ENCODE measurements around the gene DPP10.
A peak's percentile ranks its signal among the peaks of the same experiment; 100 is the strongest.
"Not testable (repeated sequence)": the region's sequence is repeated elsewhere in the genome, so short reads cannot be mapped to it uniquely, and the experiment has no call there.

Gene DPP10

GRCh38 chr2:114517580-114517979, 75.1 kb downstream of the DPP10 start:
- no peak for DNase-seq

- DNase-seq, result no peak
Observed at GRCh38 chr2:114518738-114519137, 76.3 kb downstream of the DPP10 start.

GRCh38 chr2:114522612-114523011, 80.2 kb downstream of the DPP10 start:
- not testable (repeated sequence) for DNase-seq

GRCh38 chr2:114525955-114526354, 83.5 kb downstream of the DPP10 start:
- no peak for DNase-seq

GRCh38 chr2:114526841-114527240, 84.4 kb downstream of the DPP10 start:
- no peak for DNase-seq

GRCh38 chr2:114527330-114527983, 85.0 kb downstream of the DPP10 start:
- no peak for DNase-seq

- no peak for DNase-seq
Observed at GRCh38 chr2:114534116-114535084, 92.0 kb downstream of the DPP10 start.

- DNase-seq, result no peak
Observed at GRCh38 chr2:114537777-114538176, 95.3 kb downstream of the DPP10 start.

- DNase-seq, result no peak
Observed at GRCh38 chr2:114542695-114543094, 100.3 kb downstream of the DPP10 start.

- DNase-seq, result peak in 1 of 2 experiments; percentile 3
Observed at GRCh38 chr2:114543236-114543766, 100.9 kb downstream of the DPP10 start.

GRCh38 chr2:114545052-114545451, 102.6 kb downstream of the DPP10 start:
- DNase-seq, result no peak

GRCh38 chr2:114546531-114546930, 104.1 kb downstream of the DPP10 start:
- DNase-seq, result no peak

- no peak for DNase-seq
Observed at GRCh38 chr2:114548151-114548550, 105.7 kb downstream of the DPP10 start.

- no peak for DNase-seq
Observed at GRCh38 chr2:114550364-114550763, 107.9 kb downstream of the DPP10 start.

GRCh38 chr2:114550895-114551793, 108.7 kb downstream of the DPP10 start:
- DNase-seq, result peak; percentile 33 to 37

GRCh38 chr2:114553027-114553426, 110.6 kb downstream of the DPP10 start:
- no peak for DNase-seq

GRCh38 chr2:114569166-114569565, 126.7 kb downstream of the DPP10 start:
- DNase-seq, result no peak

GRCh38 chr2:114577657-114578056, 135.2 kb downstream of the DPP10 start:
- no peak for DNase-seq

GRCh38 chr2:114579542-114579941, 137.1 kb downstream of the DPP10 start:
- DNase-seq, result no peak

GRCh38 chr2:114580691-114581090, 138.2 kb downstream of the DPP10 start:
- no peak for DNase-seq

- no peak for DNase-seq
Observed at GRCh38 chr2:114598329-114598728, 155.9 kb downstream of the DPP10 start.

GRCh38 chr2:114609203-114609602, 166.8 kb downstream of the DPP10 start:
- no peak for DNase-seq

GRCh38 chr2:114609801-114610200, 167.4 kb downstream of the DPP10 start:
- DNase-seq, result no peak
